ENCODE data around the gene DISP2.

- TF ChIP-seq SUZ12 (IDR thresholded peaks at IDR 0.05), result no peak
- TF ChIP-seq NFRKB (IDR thresholded peaks at IDR 0.05), result no peak
- no peak for TF ChIP-seq SP1 (IDR thresholded peaks at IDR 0.05)
- no peak for TF ChIP-seq BHLHE40 (IDR thresholded peaks at IDR 0.05; ENCODE audit: borderline replicate concordance)
- no peak for TF ChIP-seq TARDBP (IDR thresholded peaks at IDR 0.05)
- TF ChIP-seq FOXA1 (IDR thresholded peaks at IDR 0.05), result no peak
- no peak for TF ChIP-seq PKNOX1 (IDR thresholded peaks at IDR 0.05)
- no peak for TF ChIP-seq FOXK2 (IDR thresholded peaks at IDR 0.05)
- TF ChIP-seq ARNT (IDR thresholded peaks at IDR 0.05), result no peak
- TF ChIP-seq HDGF (IDR thresholded peaks at IDR 0.05; ENCODE audit: borderline replicate concordance), result no peak
- TF ChIP-seq ELF4 (IDR thresholded peaks at IDR 0.05), result no peak
- TF ChIP-seq FOXM1 (IDR thresholded peaks at IDR 0.05; ENCODE audit: borderline replicate concordance), result no peak
- TF ChIP-seq ZNF384 (IDR thresholded peaks at IDR 0.05), result no peak
- TF ChIP-seq LEF1 (IDR thresholded peaks at IDR 0.05; ENCODE audit: borderline replicate concordance), result no peak
These were observed 23.5 kb upstream of the DISP2 start for GRCh38 chr15:40334541-40334940.
